Measurements from ENCODE around the gene FGFBP3.

The FGFBP3 gene, protein sequence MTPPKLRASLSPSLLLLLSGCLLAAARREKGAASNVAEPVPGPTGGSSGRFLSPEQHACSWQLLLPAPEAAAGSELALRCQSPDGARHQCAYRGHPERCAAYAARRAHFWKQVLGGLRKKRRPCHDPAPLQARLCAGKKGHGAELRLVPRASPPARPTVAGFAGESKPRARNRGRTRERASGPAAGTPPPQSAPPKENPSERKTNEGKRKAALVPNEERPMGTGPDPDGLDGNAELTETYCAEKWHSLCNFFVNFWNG

DNA sequence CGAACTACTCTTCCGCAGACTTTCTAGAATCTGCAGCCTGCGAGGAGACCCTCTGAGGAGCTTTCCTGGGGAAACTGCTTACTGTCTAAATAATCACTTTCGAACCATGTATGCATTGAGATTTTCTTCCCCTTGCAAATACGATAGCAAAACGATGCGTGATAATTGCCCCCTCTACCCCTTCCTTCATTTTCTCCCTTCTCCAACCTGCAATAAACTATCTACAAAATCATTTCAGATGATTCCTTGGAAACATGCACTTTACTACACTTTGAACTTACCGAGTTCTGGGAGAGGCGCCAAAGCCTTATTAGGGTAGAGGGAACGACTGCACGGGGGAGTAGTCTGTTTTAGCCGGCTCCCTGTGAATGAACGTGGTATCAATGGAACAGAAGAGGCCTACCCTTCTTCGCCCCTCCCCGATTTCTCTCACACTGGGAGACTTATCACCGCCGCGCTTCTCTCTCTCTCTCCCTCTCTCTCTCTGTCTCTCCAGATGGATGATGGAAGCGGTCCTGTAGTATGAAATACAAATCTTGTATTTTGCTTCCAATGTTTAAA lies at the start of gene FGFBP3:
Gene FGFBP3 (minus strand): TSS at position 370 of the 561 bp plus-strand sequence. CDS start 517 bp downstream, outside the sequence.
- Histone ChIP-seq H3K4me3 (peak within 1 kb of the TSS; percentile 72 to 84), H3K27me3 (no peaks in the 10 kb centered on the region), H3K9me3 (no peaks in the 10 kb centered on the region), H3K4me1 (peaks cover 0 to 21% (median 8%) of the 10 kb centered on the region in 4 donors), H3K27ac (peak within 1 kb of the TSS; percentile 76 to 80), H3K36me3 (no peaks in the 10 kb centered on the region)
- DNase-seq, result no peak
- TF ChIP-seq, protein P1, sequence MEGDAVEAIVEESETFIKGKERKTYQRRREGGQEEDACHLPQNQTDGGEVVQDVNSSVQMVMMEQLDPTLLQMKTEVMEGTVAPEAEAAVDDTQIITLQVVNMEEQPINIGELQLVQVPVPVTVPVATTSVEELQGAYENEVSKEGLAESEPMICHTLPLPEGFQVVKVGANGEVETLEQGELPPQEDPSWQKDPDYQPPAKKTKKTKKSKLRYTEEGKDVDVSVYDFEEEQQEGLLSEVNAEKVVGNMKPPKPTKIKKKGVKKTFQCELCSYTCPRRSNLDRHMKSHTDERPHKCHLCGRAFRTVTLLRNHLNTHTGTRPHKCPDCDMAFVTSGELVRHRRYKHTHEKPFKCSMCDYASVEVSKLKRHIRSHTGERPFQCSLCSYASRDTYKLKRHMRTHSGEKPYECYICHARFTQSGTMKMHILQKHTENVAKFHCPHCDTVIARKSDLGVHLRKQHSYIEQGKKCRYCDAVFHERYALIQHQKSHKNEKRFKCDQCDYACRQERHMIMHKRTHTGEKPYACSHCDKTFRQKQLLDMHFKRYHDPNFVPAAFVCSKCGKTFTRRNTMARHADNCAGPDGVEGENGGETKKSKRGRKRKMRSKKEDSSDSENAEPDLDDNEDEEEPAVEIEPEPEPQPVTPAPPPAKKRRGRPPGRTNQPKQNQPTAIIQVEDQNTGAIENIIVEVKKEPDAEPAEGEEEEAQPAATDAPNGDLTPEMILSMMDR (IDR thresholded peaks at IDR 0.05), result no peak
- intact Hi-C loops (cut with DNase I; ENCODE audit: low total_unique reads), result loop anchor here (10.0 kb wide), 1 partner anchor 144 kb away; no protein-coding TSS in a partner anchor

DNA sequence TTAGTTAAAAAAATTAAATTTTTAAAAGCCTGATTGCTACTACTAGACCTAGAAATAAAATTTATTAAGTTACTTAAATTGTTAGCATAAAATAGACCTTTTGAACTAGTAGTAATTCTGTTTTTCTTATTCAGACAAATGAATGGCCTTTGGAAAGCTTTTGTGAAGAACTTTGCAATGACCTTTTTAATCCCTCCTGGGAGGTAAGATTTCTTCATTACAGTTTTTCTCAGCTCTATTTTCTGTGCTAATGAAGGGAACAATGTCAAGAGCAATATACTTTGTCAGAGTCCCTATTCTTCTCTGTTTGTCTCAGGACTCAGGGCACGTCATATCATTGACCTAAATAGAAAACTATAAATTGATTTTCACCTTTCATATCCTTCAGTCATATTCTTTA lies 47.8 kb upstream of the FGFBP3 start:
- intact Hi-C loops (cut with DNase I; ENCODE audit: low total_unique reads), result no loop called here
- no peak for DNase-seq
- Histone ChIP-seq H3K36me3 (peaks cover 55 to 87% (median 87%) of the 10 kb centered on the region in 3 donors), H3K9me3 (no peaks in the 10 kb centered on the region), H3K4me3 (no peak overlapping the region), H3K27me3 (no peaks in the 10 kb centered on the region), H3K27ac (no peak overlapping the region), H3K4me1 (no peaks in the 10 kb centered on the region)
- TF ChIP-seq, protein P1 (IDR thresholded peaks at IDR 0.05), result no peak

DNA sequence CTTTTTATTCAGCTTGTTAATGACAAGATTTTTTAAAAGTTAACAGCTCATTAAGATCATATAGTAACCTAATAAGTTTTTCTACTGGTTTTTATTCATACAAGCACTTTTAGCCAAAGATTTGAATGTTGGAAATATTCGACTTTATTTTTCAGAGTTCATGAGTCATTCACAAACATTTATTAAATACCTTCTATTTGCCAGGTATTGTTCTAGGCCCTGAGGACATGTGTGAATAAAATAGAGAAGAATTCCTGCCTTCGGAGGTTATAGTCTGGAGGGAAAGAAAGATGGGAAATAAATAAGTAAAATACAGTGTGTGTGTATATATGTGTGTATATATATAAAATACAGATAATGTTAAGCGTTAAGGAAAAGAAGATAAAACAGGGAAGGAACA lies 45.8 kb upstream of the FGFBP3 start:
- H3K4me3 ChIP-seq, result no peak overlapping the region
- no peaks in the 10 kb centered on the region for H3K9me3 ChIP-seq
- peaks cover 65 to 87% (median 76%) of the 10 kb centered on the region in 3 donors for H3K36me3 ChIP-seq
- no peaks in the 10 kb centered on the region for H3K27me3 ChIP-seq
- TF ChIP-seq, protein P1 (IDR thresholded peaks at IDR 0.05), result no peak
- intact Hi-C loops (cut with DNase I; ENCODE audit: low total_unique reads), result no loop called here
- no peak for DNase-seq
- no peak overlapping the region for H3K27ac ChIP-seq
- H3K4me1 ChIP-seq, result no peaks in the 10 kb centered on the region

DNA sequence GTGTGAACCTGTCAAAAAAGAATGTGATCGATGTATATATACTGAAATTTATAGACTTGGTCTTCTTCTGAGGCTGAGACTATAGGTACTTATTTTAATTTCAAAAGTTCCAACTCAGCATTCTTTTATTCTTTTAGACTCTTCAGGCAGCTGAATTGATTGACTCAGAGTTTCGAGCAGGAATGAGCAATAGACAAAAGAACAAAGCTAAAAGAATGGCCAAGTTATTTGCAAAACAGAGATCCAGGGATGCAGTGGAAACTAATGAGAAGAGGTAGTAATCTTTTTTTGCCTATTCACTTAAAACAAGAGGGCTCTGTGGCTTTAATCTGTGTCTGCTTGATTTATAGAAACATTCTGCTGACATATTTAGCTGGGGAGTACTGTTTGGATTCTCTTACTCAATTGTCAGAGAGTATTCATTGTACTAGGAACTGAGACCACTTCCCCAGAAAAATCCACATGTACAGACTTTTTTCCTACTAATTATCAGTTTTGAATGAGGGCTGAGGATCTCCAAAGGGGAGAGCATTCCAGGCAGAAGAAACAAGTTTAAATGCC lies 44.4 kb upstream of the FGFBP3 start:
- intact Hi-C loops (cut with DNase I; ENCODE audit: low total_unique reads), result no loop called here
- Histone ChIP-seq H3K36me3 (peaks cover 53 to 80% (median 62%) of the 10 kb centered on the region in 3 donors), H3K27me3 (no peaks in the 10 kb centered on the region), H3K4me1 (no peaks in the 10 kb centered on the region), H3K9me3 (no peaks in the 10 kb centered on the region), H3K27ac (no peak overlapping the region), H3K4me3 (no peak overlapping the region)
- DNase-seq, result no peak
- TF ChIP-seq, protein P1 (IDR thresholded peaks at IDR 0.05), result no peak

DNA sequence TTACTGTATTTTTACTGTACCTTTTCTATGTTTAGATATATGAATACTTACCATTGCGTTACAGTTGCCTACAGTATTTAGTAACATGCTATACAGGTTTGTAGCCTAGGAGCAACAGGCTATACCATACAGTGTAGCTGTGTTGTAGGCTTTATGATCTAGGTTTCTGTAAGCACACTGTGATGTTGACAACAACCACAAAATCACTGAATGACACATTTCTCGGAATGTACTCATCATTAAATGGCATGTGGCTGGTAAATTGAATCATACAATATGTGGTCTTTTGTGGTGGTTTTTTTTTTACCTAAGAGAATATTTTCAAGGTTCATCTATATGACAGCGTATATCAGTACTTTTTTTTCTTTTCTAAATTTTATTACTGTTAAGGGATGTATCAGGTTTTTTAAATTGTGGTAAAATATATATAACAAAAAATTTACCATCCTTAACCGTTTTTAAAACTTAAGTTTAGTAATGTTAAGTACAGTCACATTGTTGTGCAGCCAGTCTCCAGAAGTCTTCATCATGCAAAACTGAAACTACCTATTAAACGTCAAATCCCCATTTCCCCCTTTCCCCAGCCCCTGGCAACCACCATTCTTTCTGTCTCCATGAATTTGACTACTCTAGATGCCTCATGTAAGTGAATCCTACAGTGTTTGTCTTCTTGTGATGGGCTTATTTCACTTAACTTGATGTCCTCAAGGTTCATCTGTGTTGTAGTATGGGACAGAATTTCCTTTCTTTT lies 35.8 kb upstream of the FGFBP3 start:
- H3K9me3 ChIP-seq, result no peaks in the 10 kb centered on the region
- no peak for DNase-seq
- no peaks in the 10 kb centered on the region for H3K27me3 ChIP-seq
- H3K36me3 ChIP-seq, result peaks cover 24 to 32% (median 25%) of the 10 kb centered on the region in 3 donors
- TF ChIP-seq, protein P1 (IDR thresholded peaks at IDR 0.05), result no peak
- intact Hi-C loops (cut with DNase I; ENCODE audit: low total_unique reads), result no loop called here
- H3K4me3 ChIP-seq, result no peak overlapping the region
- no peak overlapping the region for H3K27ac ChIP-seq
- H3K4me1 ChIP-seq, result no peaks in the 10 kb centered on the region
